Measurements from ENCODE around the gene CLSTN2.

CLSTN2 gene

GRCh38 chr3:140467796-140468315 lies 532.9 kb downstream of the CLSTN2 start:
- no peak for DNase-seq
- intact Hi-C loops (cut with DNase I; ENCODE audit: low total_unique reads): no loop called here
- no peak overlapping the region for H3K4me3 ChIP-seq
- H3K9me3 ChIP-seq: no peaks in the 10 kb centered on the region
- H3K27me3 ChIP-seq: no peaks in the 10 kb centered on the region
- TF ChIP-seq CTCF (IDR thresholded peaks at IDR 0.05): no peak
- H3K36me3 ChIP-seq: no peaks in the 10 kb centered on the region
- no peak overlapping the region for H3K27ac ChIP-seq
- no peaks in the 10 kb centered on the region for H3K4me1 ChIP-seq

GRCh38 chr3:140468407-140468806 lies 533.4 kb downstream of the CLSTN2 start:
- TF ChIP-seq CTCF (IDR thresholded peaks at IDR 0.05): no peak
- no peak for DNase-seq
- intact Hi-C loops (cut with DNase I; ENCODE audit: low total_unique reads): no loop called here
- no peaks in the 10 kb centered on the region for H3K27me3 ChIP-seq
- no peaks in the 10 kb centered on the region for H3K4me1 ChIP-seq
- no peak overlapping the region for H3K4me3 ChIP-seq
- no peaks in the 10 kb centered on the region for H3K36me3 ChIP-seq
- no peaks in the 10 kb centered on the region for H3K9me3 ChIP-seq
- H3K27ac ChIP-seq: no peak overlapping the region

- no peak for DNase-seq
- no peaks in the 10 kb centered on the region for H3K9me3 ChIP-seq
- H3K27me3 ChIP-seq: no peaks in the 10 kb centered on the region
- H3K27ac ChIP-seq: no peak overlapping the region
- no peaks in the 10 kb centered on the region for H3K4me1 ChIP-seq
- no peak overlapping the region for H3K4me3 ChIP-seq
- TF ChIP-seq CTCF (IDR thresholded peaks at IDR 0.05): no peak
- intact Hi-C loops (cut with DNase I; ENCODE audit: low total_unique reads): no loop called here
- H3K36me3 ChIP-seq: no peaks in the 10 kb centered on the region
These were observed 534.5 kb downstream of the CLSTN2 start for GRCh38 chr3:140469491-140469890.

- DNase-seq: no peak
- intact Hi-C loops (cut with DNase I; ENCODE audit: low total_unique reads): no loop called here
- H3K4me1 ChIP-seq: no peaks in the 10 kb centered on the region
- H3K9me3 ChIP-seq: no peaks in the 10 kb centered on the region
- H3K27me3 ChIP-seq: no peaks in the 10 kb centered on the region
- H3K27ac ChIP-seq: no peak overlapping the region
- no peaks in the 10 kb centered on the region for H3K36me3 ChIP-seq
- no peak for TF ChIP-seq CTCF (IDR thresholded peaks at IDR 0.05)
- no peak overlapping the region for H3K4me3 ChIP-seq
These were observed 535.2 kb downstream of the CLSTN2 start for GRCh38 chr3:140470211-140470610.

GRCh38 chr3:140470962-140471361 lies 536.0 kb downstream of the CLSTN2 start:
- no peaks in the 10 kb centered on the region for H3K27me3 ChIP-seq
- no peak overlapping the region for H3K4me3 ChIP-seq
- no peaks in the 10 kb centered on the region for H3K36me3 ChIP-seq
- no peak overlapping the region for H3K27ac ChIP-seq
- TF ChIP-seq CTCF (IDR thresholded peaks at IDR 0.05): no peak
- no peaks in the 10 kb centered on the region for H3K9me3 ChIP-seq
- no peak for DNase-seq
- intact Hi-C loops (cut with DNase I; ENCODE audit: low total_unique reads): no loop called here
- no peaks in the 10 kb centered on the region for H3K4me1 ChIP-seq

Data from tibial artery (tissue), 4 donors.